ENCODE measurements around the gene PDPN.

GRCh38 chr1:13595411-13595810, 11.8 kb downstream of the PDPN start:
- TF ChIP-seq EZH2 (IDR thresholded peaks at IDR 0.05; ENCODE audit: insufficient read depth, poor library complexity, severe bottlenecking) (no peak), EZH2phosphoT487 (IDR thresholded peaks at IDR 0.05; ENCODE audit: insufficient read depth, low read depth) (no peak)
